ENCODE data around the gene GABBR2. TPM values are rescaled to one million over a fixed set of nuclear protein-coding genes. Genes with fewer than 3 reads are reported as not detected.

Gene GABBR2
- total and polyA plus RNA-seq, 12 donors, result under 0.01 to 1.3 (median 0.45) TPM

DNA sequence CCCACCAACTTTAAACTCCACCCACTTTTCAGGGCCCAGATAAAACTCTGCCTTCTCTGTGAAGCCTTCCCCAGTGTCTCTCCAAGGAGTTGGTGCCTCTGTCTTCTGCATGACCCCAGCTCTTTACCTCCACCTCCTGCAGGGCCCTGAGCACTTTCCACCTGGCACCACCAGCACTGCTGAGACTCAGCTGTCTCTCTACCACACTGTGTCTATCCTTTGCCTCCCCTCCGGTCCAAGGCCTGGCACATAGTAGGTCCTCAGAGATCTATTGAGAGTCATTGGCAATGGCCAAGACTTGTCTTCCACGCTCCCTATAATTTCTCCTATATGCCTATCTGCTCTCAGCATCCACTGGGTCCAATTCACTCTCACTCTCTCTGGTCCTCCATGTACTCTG lies 12.9 kb upstream of the GABBR2 start:
- TF ChIP-seq, protein P1, sequence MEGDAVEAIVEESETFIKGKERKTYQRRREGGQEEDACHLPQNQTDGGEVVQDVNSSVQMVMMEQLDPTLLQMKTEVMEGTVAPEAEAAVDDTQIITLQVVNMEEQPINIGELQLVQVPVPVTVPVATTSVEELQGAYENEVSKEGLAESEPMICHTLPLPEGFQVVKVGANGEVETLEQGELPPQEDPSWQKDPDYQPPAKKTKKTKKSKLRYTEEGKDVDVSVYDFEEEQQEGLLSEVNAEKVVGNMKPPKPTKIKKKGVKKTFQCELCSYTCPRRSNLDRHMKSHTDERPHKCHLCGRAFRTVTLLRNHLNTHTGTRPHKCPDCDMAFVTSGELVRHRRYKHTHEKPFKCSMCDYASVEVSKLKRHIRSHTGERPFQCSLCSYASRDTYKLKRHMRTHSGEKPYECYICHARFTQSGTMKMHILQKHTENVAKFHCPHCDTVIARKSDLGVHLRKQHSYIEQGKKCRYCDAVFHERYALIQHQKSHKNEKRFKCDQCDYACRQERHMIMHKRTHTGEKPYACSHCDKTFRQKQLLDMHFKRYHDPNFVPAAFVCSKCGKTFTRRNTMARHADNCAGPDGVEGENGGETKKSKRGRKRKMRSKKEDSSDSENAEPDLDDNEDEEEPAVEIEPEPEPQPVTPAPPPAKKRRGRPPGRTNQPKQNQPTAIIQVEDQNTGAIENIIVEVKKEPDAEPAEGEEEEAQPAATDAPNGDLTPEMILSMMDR (IDR thresholded peaks at IDR 0.05), result no peak
- Histone ChIP-seq H3K4me3 (no peak overlapping the region), H3K4me1 (no peaks in the 10 kb centered on the region), H3K27ac (no peak overlapping the region), H3K9me3 (peaks cover 0 to 19% (median 0%) of the 10 kb centered on the region in 11 donors), H3K27me3 (peaks cover 0 to 32% (median 26%) of the 10 kb centered on the region in 7 donors), H3K36me3 (no peaks in the 10 kb centered on the region)
- intact Hi-C loops (cut with DNase I), result no loop called here
- WGBS, 2 donors, result 92% methylated on average over 2 of the region's 2 CpGs
- no peak for ATAC-seq
- no peak for DNase-seq

DNA sequence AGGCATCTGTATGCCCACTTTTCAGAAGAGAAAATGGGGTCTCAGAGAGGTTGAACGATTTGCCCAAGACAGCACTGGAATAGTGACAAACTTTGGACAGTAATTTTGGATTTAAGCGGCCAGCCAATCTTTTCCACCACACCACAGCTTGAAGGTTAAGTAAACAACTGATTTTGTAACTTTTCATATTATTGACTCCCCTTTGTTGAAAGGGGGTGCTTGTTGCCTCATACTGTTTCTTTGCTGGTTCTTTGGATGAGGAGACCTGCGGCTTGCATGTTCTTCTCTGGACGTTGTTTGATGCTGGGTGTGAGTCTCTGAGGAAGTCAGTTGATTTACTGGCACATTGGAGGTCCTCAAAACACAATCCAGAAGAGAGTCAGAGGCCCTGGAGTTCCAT lies 11.7 kb upstream of the GABBR2 start:
- H3K4me3 ChIP-seq, result no peak overlapping the region
- intact Hi-C loops (cut with DNase I), result no loop called here
- no peaks in the 10 kb centered on the region for H3K36me3 ChIP-seq
- H3K27ac ChIP-seq, result no peak overlapping the region
- ATAC-seq (no peak), DNase-seq (no peak)
- H3K4me1 ChIP-seq, result no peaks in the 10 kb centered on the region
- peaks cover 0 to 38% (median 26%) of the 10 kb centered on the region in 7 donors for H3K27me3 ChIP-seq
- 86 to 87% methylated on average over 4 of the region's 4 CpGs for WGBS, 2 donors
- TF ChIP-seq, protein P1 (IDR thresholded peaks at IDR 0.05), result no peak
- peaks cover 0 to 19% (median 0%) of the 10 kb centered on the region in 11 donors for H3K9me3 ChIP-seq

DNA sequence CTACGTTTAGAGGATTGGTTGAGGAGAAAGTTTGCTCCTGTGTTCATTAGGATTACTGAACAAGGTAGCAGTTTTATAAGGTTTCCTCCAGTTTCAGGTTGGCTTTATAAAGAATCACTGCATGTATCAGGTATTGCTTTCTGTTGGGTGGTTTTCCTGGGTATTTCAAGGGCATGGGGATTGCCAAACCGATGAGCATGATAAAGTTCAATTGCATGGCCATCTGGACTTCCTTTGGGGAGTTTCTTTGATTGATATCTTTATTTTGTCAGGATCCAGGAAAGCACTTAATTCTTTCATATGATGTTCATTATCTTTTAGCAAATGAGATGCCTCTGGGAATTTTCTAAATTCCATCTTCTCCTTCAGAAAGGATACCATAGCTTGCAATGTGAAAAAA lies 10.3 kb upstream of the GABBR2 start:
- Histone ChIP-seq H3K9me3 (peaks cover 0 to 14% (median 0%) of the 10 kb centered on the region in 11 donors), H3K27ac (no peak overlapping the region), H3K4me1 (no peaks in the 10 kb centered on the region), H3K27me3 (peaks cover 0 to 38% (median 15%) of the 10 kb centered on the region in 7 donors), H3K36me3 (no peaks in the 10 kb centered on the region), H3K4me3 (no peak overlapping the region)
- ATAC-seq, result no peak
- DNase-seq, result no peak
- intact Hi-C loops (cut with DNase I), result no loop called here
- WGBS, 2 donors, result 56 to 63% methylated on average over 2 of the region's 2 CpGs
- TF ChIP-seq, protein P1 (IDR thresholded peaks at IDR 0.05), result no peak

DNA sequence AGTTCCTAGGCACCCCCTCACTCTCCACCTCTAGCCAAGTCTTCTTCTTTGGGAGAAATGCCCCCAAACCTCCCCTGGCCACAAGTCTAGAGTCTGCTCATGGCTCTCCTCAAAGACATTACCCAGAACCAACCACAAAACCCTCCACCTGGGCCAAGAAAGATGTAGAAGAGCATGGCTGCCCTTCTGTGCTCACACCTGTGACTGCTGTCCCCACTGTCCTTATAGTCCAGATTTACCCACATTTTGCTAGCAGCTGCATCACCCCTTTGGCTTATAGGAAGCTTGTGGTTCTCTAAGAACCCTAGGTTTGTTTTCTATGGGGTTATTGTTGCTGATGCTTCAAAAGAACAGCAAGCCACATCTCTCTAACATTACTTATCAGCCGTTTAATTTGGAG lies 6.1 kb upstream of the GABBR2 start:
- DNase-seq (no peak), ATAC-seq (no peak)
- intact Hi-C loops (cut with DNase I), result no loop called here
- Histone ChIP-seq H3K9me3 (peaks cover 0 to 4% (median 0%) of the 10 kb centered on the region in 11 donors), H3K4me3 (no peak overlapping the region), H3K4me1 (no peaks in the 10 kb centered on the region), H3K27ac (no peak overlapping the region), H3K27me3 (peaks cover 0 to 69% (median 41%) of the 10 kb centered on the region in 7 donors), H3K36me3 (no peaks in the 10 kb centered on the region)
- WGBS, 2 donors, result 44 to 52% methylated on average over 1 of the region's 1 CpG
- TF ChIP-seq, protein P1 (IDR thresholded peaks at IDR 0.05), result no peak
